Measurements from ENCODE around the gene COPS3.

Gene COPS3

GRCh38 chr17:17241656-17242055, 39.4 kb downstream of the COPS3 start:
- DNase-seq (ENCODE audit: low spot score), result no peak

- no peak for DNase-seq (ENCODE audit: low spot score)
Observed at GRCh38 chr17:17239832-17240231, 41.2 kb downstream of the COPS3 start.

GRCh38 chr17:17237026-17237799, 43.8 kb downstream of the COPS3 start, which contains the start of gene FLCN:
Gene FLCN, minus strand, starts transcription at chr17:17237168. Its CDS starts 9,031 bp downstream, at chr17:17228137.
- DNase-seq (ENCODE audit: low spot score), result peak; percentile 75

- DNase-seq (ENCODE audit: low spot score), result peak; percentile 2
Observed at GRCh38 chr17:17236295-17237025, 44.6 kb downstream of the COPS3 start.

GRCh38 chr17:17235212-17236174, 45.6 kb downstream of the COPS3 start:
- no peak for DNase-seq (ENCODE audit: low spot score)

GRCh38 chr17:17232303-17232621, 48.8 kb downstream of the COPS3 start:
- DNase-seq (ENCODE audit: low spot score), result no peak

GRCh38 chr17:17231621-17232302, 49.3 kb downstream of the COPS3 start:
- no peak for DNase-seq (ENCODE audit: low spot score)

GRCh38 chr17:17229416-17230384, 51.3 kb downstream of the COPS3 start:
- no peak for DNase-seq (ENCODE audit: low spot score)

- no peak for DNase-seq (ENCODE audit: low spot score)
Observed at GRCh38 chr17:17228521-17229279, 52.3 kb downstream of the COPS3 start.

- DNase-seq (ENCODE audit: low spot score), result no peak
Observed at GRCh38 chr17:17227608-17228520, 53.2 kb downstream of the COPS3 start.

- DNase-seq (ENCODE audit: low spot score), result no peak
Observed at GRCh38 chr17:17226451-17227265, 54.4 kb downstream of the COPS3 start.

GRCh38 chr17:17225901-17226300, 55.1 kb downstream of the COPS3 start:
- DNase-seq (ENCODE audit: low spot score), result no peak

GRCh38 chr17:17224137-17224536, 56.9 kb downstream of the COPS3 start:
- no peak for DNase-seq (ENCODE audit: low spot score)

GRCh38 chr17:17223736-17224135, 57.3 kb downstream of the COPS3 start:
- no peak for DNase-seq (ENCODE audit: low spot score)

GRCh38 chr17:17221329-17221728, 59.7 kb downstream of the COPS3 start:
- DNase-seq (ENCODE audit: low spot score), result no peak

- DNase-seq (ENCODE audit: low spot score), result no peak
Observed at GRCh38 chr17:17220529-17220928, 60.5 kb downstream of the COPS3 start.

- no peak for DNase-seq (ENCODE audit: low spot score)
Observed at GRCh38 chr17:17217995-17218394, 63.1 kb downstream of the COPS3 start.

- no peak for DNase-seq (ENCODE audit: low spot score)
Observed at GRCh38 chr17:17216776-17217175, 64.3 kb downstream of the COPS3 start.

All from NAMALWA (cell line).